Retinal pigment epithelial cell (primary cell): ENCODE data around the gene IPO4.

Source experiments
- DNase-seq: peaks from one replicate; pipeline ENCODE4 v3.0.0-alpha.2; 2010; ENCODE audit warnings: low read depth
- H3K4me3 ChIP-seq: 2 replicates; pipeline ENCODE4 v1.5.1; 2011; ENCODE audit warnings: mild to moderate bottlenecking, low read length, control low read depth, moderate library complexity
- TF ChIP-seq, protein P1 (sequence below): conservative IDR thresholded peaks from 2 replicates; pipeline ENCODE4 v1.5.1; 2011; ENCODE audit warnings: low read depth, low read length, control low read depth, inconsistent platforms

Gene IPO4

DNA sequence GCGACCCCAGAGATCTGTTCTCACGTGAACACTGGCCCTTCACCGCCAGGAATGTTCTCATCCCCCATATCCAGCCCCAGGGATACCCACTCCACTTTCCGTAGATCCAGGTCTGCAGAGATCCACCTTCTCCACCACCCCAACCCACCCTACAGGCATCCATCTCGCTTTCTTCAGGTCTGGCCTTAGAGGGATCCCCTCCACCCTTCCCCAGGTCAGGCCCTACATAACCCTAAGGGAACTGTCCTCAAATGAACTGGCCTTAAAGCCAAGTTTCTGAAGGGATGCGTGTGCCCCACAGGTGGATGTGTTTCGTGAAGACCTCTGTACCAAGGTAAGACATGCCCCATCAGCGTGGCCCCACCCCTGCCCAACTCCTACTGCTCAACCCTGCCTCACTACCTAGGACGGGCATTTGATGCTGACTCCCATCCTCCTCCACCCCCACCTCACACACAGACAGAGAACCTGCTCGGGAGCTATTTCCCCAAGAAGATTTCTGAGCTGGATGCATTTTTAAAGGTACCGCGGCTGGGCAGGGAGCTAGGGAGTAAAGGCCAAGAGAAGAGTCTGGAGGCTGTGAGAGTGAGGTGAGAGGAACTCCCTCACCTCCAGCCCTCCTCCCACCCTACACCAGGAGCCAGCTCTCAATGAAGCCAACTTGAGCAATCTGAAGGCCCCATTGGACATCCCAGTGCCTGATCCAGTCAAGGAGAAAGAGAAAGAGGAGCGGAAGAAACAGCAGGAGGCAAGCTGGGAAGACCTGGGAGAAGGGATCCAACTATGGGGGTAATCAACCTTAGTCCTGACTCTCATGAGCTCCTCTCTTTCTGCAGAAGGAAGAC lies 51.7 kb downstream of the IPO4 start:
- peak overlapping the region; percentile 75 for H3K4me3 ChIP-seq
- no peak for DNase-seq
- TF ChIP-seq, protein P1, sequence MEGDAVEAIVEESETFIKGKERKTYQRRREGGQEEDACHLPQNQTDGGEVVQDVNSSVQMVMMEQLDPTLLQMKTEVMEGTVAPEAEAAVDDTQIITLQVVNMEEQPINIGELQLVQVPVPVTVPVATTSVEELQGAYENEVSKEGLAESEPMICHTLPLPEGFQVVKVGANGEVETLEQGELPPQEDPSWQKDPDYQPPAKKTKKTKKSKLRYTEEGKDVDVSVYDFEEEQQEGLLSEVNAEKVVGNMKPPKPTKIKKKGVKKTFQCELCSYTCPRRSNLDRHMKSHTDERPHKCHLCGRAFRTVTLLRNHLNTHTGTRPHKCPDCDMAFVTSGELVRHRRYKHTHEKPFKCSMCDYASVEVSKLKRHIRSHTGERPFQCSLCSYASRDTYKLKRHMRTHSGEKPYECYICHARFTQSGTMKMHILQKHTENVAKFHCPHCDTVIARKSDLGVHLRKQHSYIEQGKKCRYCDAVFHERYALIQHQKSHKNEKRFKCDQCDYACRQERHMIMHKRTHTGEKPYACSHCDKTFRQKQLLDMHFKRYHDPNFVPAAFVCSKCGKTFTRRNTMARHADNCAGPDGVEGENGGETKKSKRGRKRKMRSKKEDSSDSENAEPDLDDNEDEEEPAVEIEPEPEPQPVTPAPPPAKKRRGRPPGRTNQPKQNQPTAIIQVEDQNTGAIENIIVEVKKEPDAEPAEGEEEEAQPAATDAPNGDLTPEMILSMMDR: no peak

DNA sequence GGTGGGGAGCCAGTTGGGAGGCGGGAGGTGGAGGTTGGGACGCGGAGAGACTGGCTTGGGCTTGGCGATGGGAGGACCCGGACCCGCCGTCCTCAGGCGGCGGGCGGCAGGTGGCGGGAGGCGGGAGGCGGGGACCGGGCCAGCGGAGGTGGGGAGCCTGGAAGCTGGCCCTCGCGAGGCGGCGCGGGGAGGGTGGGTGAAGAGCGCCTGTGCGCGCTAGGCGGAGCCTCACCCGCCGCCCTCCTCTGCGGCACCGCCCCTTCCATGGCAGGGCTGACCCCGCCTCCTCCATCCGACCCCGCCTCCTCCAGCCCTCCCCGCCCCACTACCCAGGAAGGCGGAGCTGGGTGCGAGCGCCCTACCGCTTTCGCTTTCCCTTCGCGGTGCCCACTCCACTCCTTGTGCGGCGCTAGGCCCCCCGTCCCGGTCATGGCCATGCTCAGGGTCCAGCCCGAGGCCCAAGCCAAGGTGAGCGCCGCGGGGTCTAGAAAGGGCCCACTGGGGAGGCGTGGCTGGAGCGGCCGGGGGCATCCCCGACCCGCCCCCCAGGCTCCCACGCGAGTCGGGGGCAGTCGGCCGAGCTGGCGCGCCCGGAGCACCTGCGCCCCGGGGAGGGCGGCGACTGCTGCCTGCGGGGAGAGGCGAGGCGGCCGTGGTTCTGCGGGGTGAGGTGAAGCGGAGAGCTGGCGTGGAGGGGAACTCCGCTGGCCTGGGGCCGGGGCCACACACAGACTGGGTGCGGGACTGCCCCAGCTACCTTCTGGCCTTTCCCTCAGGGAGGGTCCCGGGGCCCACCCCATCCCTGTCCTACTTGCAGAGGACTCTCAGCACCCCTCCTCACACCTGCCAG lies 52.6 kb downstream of the IPO4 start, which contains the start of gene PSME1:
Gene PSME1, plus strand, starts transcription at position 361 of the 850 bp plus-strand sequence. Its CDS starts 69 bp downstream, at position 430.
- TF ChIP-seq, protein P1: no peak
- DNase-seq: peak; percentile 56
- H3K4me3 ChIP-seq: peak within 1 kb of the TSS; percentile 75

DNA sequence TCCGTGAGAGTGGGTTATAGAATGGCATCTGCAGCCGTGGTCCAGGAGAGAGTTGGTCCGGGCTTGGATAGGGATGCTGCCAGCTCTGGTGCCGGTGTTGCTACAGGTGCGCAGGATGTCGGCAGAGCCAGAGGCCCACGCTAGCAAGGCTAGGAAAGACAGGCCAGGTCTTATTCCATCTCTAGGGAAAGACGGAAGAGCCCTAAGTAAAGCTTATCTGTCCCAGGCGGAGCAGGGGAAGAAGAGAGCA lies 53.1 kb downstream of the IPO4 start:
- no peak for DNase-seq
- peak overlapping the region; percentile 75 for H3K4me3 ChIP-seq

DNA sequence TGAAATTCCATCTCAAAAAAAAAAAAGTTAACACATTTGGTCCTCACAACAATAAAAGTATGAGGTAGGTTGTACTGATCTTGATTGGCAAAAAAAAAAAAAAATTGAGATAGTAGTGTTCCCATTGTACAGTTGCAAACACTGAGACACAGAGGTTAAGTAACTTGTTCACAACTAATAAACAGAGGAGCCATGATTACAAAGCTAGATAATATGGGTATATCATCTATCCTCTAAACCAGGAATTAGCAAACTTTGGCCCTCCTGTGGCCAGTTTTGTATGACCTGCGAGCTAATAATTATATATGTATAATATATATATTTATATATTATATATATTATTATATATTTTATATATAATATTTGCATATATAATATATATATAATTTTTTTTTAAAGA lies 54.9 kb downstream of the IPO4 start:
- DNase-seq: no peak
- TF ChIP-seq, protein P1: no peak

More for the DNA sequence above, 53.1 kb downstream of the IPO4 start:
- TF ChIP-seq, protein P1: no peak

DNA sequence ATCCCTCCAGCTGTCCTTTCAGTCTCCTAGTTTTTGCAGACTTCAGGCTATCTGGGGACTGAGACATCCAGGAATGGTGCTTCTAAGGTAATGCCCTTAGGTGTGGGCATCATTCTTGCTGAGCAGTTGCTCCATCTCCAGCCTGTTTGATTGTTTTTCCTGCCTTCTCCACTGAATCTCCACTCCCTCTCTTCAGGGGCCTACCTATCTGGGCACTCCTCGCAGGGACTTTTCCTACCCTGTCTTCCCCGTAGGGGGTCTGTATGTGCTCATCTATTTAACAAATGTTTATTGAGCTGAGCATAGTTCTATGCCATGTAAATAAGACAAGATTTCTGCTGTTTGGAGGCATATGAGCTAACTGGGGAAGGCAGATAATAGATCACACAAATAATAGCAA lies 55.6 kb downstream of the IPO4 start:
- no peak for DNase-seq
- H3K4me3 ChIP-seq: no peak overlapping the region
- TF ChIP-seq, protein P1: no peak

More for the DNA sequence above, 54.9 kb downstream of the IPO4 start:
- H3K4me3 ChIP-seq: no peak overlapping the region

DNA sequence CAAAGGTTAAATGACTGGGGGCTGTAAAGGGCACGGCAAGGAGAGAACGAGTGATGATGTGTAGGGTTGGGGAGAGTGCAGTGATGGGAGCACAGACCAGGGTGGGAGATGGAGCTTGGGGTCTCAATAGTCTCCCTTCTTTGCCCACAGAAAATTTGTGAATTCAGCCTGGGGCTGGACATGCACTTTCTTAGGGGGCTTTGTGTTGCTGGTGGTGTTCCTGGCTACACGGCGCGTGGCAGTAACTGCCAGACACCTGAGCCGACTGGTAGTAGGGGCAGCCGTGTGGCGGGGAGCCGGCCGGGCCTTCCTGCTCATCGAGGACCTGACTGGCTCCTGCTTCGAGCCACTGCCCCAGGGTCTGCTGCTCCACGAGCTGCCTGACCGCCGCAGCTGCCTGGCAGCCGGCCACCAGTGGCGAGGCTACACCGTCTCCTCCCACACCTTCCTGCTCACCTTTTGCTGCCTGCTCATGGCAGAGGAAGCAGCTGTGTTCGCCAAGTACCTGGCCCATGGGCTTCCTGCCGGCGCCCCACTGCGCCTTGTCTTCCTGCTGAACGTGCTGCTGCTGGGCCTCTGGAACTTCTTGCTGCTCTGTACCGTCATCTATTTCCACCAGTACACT lies 56.4 kb downstream of the IPO4 start:
- DNase-seq: no peak
- no peak overlapping the region for H3K4me3 ChIP-seq
- TF ChIP-seq, protein P1: no peak
